Neural cell (in vitro differentiated cells): ENCODE measurements around the gene PYHIN1. TPM values are rescaled to one million over a fixed set of nuclear protein-coding genes. Genes with fewer than 3 reads are reported as not detected.

Source experiments
- H2AFZ ChIP-seq: fragments of 200-600, 300-800 bp; sonication (generic), shearing (Covaris generic); 2 replicates; pipeline ENCODE4 v1.6.0; 2014; ENCODE audit warnings: low read depth, mild to moderate bottlenecking, antibody characterized with exemption, low read length, moderate library complexity
- H3F3A ChIP-seq: fragments of 200-600 bp; shearing (Covaris generic); 2 replicates; pipeline ENCODE4 v1.6.1; 2016; ENCODE audit warnings: mild to moderate bottlenecking, moderate library complexity, mixed read lengths, antibody characterized with exemption, low read length; ENCODE audit not compliant: insufficient read depth, poor library complexity, severe bottlenecking
- H3K27ac ChIP-seq: fragments of 200-600, 300-800 bp; sonication (generic), shearing (Covaris generic); 2 replicates; pipeline ENCODE4 v1.5.1; 2014; ENCODE audit warnings: mild to moderate bottlenecking, low read length, moderate library complexity
- H3K27me3 ChIP-seq: fragments of 300-800, 200-600 bp; sonication (generic), shearing (Covaris generic); 2 replicates; pipeline ENCODE4 v1.6.0; 2014; ENCODE audit warnings: mild to moderate bottlenecking, low read depth, low read length, moderate library complexity; ENCODE audit not compliant: insufficient read depth
- H3K36me3 ChIP-seq: fragments of 300-800, 200-600 bp; sonication (generic), shearing (Covaris generic); 2 replicates; pipeline ENCODE4 v1.5.1; 2014; ENCODE audit warnings: mild to moderate bottlenecking, antibody characterized with exemption, low read length, moderate library complexity; ENCODE audit not compliant: insufficient read depth
- H3K4me2 ChIP-seq: fragments of 300-800, 200-600 bp; sonication (generic), shearing (Covaris generic); 2 replicates; pipeline ENCODE4 v1.6.0; 2014; ENCODE audit warnings: mild to moderate bottlenecking, low read length
- H3K4me3 ChIP-seq: fragments of 300-800, 200-600 bp; sonication (generic), shearing (Covaris generic); 2 replicates; pipeline ENCODE4 v1.5.1; 2014; ENCODE audit warnings: mild to moderate bottlenecking, low read length, moderate library complexity
- H3K79me2 ChIP-seq: fragments of 200-600 bp; shearing (Covaris generic); replicated peaks from 2 replicates; pipeline ENCODE4 v1.6.0; 2014; ENCODE audit warnings: mild to moderate bottlenecking, low read length, moderate library complexity; ENCODE audit not compliant: insufficient read depth
- H3K9ac ChIP-seq: fragments of 300-800, 200-600 bp; sonication (generic), shearing (Covaris generic); 2 replicates; pipeline ENCODE4 v1.6.1; 2016; ENCODE audit warnings: mild to moderate bottlenecking, low read length, mixed read lengths
- H3K9me2 ChIP-seq: fragments of 200-600 bp; shearing (Covaris generic); 2 replicates; pipeline ENCODE4 v1.6.1; 2016; ENCODE audit warnings: mild to moderate bottlenecking, low read length, mixed read lengths; ENCODE audit not compliant: insufficient read depth
- H3K9me3 ChIP-seq: fragments of 200-600, 300-800 bp; sonication (generic), shearing (Covaris generic); 2 replicates; pipeline ENCODE4 v1.6.1; 2016; ENCODE audit warnings: mild to moderate bottlenecking, mixed run types, low read length, moderate library complexity, mixed read lengths
- H4K20me1 ChIP-seq: fragments of 200-600 bp; shearing (Covaris generic); 2 replicates; pipeline ENCODE4 v1.6.1; 2016; ENCODE audit warnings: mild to moderate bottlenecking, mixed run types; ENCODE audit not compliant: insufficient read depth
- EP300 ChIP-seq: fragments of 450-650 bp; conservative IDR thresholded peaks from 2 replicates; pipeline ENCODE4 v1.6.1; 2014; ENCODE audit warnings: antibody characterized with exemption, mild to moderate bottlenecking, moderate library complexity; ENCODE audit not compliant: poor library complexity, severe bottlenecking
- EZH2 ChIP-seq: fragments of 200-600, 300-800 bp; shearing (Covaris generic), sonication (generic); IDR thresholded peaks from 2 replicates; pipeline ENCODE4 v1.6.1; 2014; ENCODE audit warnings: antibody characterized with exemption, low read length, borderline replicate concordance, mild to moderate bottlenecking; ENCODE audit not compliant: insufficient read depth, poor library complexity, severe bottlenecking
- MXI1 ChIP-seq: fragments of 450-650 bp; conservative IDR thresholded peaks from 2 replicates; pipeline ENCODE4 v1.6.1; 2014; ENCODE audit warnings: antibody characterized with exemption, mild to moderate bottlenecking; ENCODE audit not compliant: poor library complexity, severe bottlenecking
- POLR2AphosphoS5 ChIP-seq: IDR thresholded peaks from 2 replicates; pipeline ENCODE4 v1.6.1; 2012
- RAD21 ChIP-seq: fragments of 450-650 bp; conservative IDR thresholded peaks from 2 replicates; pipeline ENCODE4 v1.6.1; 2014; ENCODE audit warnings: antibody characterized with exemption, mild to moderate bottlenecking, moderate library complexity
- SMC3 ChIP-seq: fragments of 450-650 bp; conservative IDR thresholded peaks from 2 replicates; pipeline ENCODE4 v1.6.1; 2014; ENCODE audit warnings: antibody characterized with exemption, mild to moderate bottlenecking, moderate library complexity; ENCODE audit not compliant: poor library complexity
- TAF1 ChIP-seq: IDR thresholded peaks from 2 replicates; pipeline ENCODE4 v1.6.1; 2012; ENCODE audit warnings: low read depth
- polyA plus RNA-seq: library from polyadenylated mRNA; depleted of rRNA; stranded (reverse); fragments of >200 nt; gene quantifications from 2 replicates; pipeline ENCODE4 v1.2.3, GENCODE V29; 2014
- TF ChIP-seq, protein P1 (sequence below): fragments of 450-650 bp; IDR thresholded peaks from 2 replicates; pipeline ENCODE4 v1.5.1; 2014; ENCODE audit warnings: antibody characterized with exemption, mild to moderate bottlenecking, moderate library complexity; ENCODE audit not compliant: poor library complexity, severe bottlenecking
- TF ChIP-seq, protein P2 (sequence below): IDR thresholded peaks from 2 replicates; pipeline ENCODE4 v1.6.1; 2012; ENCODE audit warnings: borderline replicate concordance

Gene PYHIN1
- polyA plus RNA-seq, 1 donor from 2014 or later = not detected

DNA sequence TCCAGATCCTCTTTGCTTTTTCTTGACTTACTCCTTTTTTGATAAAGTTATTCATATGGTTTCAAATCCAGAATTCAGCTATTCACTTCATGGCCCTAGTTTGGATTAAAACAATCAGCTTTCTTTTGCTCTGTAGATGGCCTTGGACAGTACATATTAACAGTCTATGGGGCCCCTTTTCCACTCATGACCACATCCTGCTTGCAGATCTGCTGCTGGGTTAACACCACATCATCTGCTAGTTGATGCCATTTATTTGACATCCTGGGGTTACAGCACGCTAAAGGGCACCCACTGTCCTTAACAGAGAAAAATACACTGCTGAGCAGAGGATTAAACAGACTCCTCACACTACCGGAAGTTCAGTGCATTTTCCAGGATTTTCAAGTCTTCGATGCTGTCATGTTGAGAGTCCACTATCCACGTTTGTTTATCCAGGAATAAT is 77.4 kb downstream of the PYHIN1 start:
- H3K4me3 ChIP-seq = no peak overlapping the region
- H3K79me2 ChIP-seq = no peaks in the 10 kb centered on the region
- H3F3A ChIP-seq = no peaks in the 10 kb centered on the region
- no peaks in the 10 kb centered on the region for H3K36me3 ChIP-seq
- H4K20me1 ChIP-seq = no peaks in the 10 kb centered on the region
- no peak overlapping the region for H3K9ac ChIP-seq
- no peak overlapping the region for H3K4me2 ChIP-seq
- H3K27ac ChIP-seq = no peak overlapping the region
- H2AFZ ChIP-seq = no peak overlapping the region
- H3K9me2 ChIP-seq = no peaks in the 10 kb centered on the region
- H3K27me3 ChIP-seq = no peaks in the 10 kb centered on the region
- TF ChIP-seq, protein P1, sequence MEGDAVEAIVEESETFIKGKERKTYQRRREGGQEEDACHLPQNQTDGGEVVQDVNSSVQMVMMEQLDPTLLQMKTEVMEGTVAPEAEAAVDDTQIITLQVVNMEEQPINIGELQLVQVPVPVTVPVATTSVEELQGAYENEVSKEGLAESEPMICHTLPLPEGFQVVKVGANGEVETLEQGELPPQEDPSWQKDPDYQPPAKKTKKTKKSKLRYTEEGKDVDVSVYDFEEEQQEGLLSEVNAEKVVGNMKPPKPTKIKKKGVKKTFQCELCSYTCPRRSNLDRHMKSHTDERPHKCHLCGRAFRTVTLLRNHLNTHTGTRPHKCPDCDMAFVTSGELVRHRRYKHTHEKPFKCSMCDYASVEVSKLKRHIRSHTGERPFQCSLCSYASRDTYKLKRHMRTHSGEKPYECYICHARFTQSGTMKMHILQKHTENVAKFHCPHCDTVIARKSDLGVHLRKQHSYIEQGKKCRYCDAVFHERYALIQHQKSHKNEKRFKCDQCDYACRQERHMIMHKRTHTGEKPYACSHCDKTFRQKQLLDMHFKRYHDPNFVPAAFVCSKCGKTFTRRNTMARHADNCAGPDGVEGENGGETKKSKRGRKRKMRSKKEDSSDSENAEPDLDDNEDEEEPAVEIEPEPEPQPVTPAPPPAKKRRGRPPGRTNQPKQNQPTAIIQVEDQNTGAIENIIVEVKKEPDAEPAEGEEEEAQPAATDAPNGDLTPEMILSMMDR = no peak
- TF ChIP-seq EZH2 (no peak), EP300 (no peak), MXI1 (no peak), TAF1 (no peak), SMC3 (no peak), POLR2AphosphoS5 (no peak), RAD21 (no peak)
- TF ChIP-seq, protein P2, sequence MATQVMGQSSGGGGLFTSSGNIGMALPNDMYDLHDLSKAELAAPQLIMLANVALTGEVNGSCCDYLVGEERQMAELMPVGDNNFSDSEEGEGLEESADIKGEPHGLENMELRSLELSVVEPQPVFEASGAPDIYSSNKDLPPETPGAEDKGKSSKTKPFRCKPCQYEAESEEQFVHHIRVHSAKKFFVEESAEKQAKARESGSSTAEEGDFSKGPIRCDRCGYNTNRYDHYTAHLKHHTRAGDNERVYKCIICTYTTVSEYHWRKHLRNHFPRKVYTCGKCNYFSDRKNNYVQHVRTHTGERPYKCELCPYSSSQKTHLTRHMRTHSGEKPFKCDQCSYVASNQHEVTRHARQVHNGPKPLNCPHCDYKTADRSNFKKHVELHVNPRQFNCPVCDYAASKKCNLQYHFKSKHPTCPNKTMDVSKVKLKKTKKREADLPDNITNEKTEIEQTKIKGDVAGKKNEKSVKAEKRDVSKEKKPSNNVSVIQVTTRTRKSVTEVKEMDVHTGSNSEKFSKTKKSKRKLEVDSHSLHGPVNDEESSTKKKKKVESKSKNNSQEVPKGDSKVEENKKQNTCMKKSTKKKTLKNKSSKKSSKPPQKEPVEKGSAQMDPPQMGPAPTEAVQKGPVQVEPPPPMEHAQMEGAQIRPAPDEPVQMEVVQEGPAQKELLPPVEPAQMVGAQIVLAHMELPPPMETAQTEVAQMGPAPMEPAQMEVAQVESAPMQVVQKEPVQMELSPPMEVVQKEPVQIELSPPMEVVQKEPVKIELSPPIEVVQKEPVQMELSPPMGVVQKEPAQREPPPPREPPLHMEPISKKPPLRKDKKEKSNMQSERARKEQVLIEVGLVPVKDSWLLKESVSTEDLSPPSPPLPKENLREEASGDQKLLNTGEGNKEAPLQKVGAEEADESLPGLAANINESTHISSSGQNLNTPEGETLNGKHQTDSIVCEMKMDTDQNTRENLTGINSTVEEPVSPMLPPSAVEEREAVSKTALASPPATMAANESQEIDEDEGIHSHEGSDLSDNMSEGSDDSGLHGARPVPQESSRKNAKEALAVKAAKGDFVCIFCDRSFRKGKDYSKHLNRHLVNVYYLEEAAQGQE = no peak
- no peaks in the 10 kb centered on the region for H3K9me3 ChIP-seq

DNA sequence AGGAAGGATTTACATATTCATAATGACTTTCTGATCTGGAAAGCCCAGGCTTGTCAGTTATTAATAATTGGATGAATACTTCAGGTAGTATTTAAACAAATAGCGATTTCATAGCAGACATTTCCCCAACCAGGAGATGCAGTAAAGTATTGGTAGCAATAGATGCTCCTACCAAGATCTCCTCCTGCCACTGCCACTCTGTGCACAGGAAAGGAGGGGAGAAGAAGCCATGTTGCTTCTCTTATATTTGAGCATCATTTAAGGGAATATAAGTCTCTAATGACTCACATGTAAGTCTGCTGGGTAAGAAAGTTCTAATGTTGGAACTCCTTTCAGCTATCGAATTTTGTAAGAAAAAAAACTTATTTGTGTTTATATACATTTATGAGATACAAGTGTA is 77.9 kb downstream of the PYHIN1 start:
- Histone ChIP-seq H3K27ac (no peak overlapping the region), H3K9me3 (no peaks in the 10 kb centered on the region), H3K36me3 (no peaks in the 10 kb centered on the region), H2AFZ (no peak overlapping the region), H3K9ac (no peak overlapping the region), H3K9me2 (no peaks in the 10 kb centered on the region), H3K79me2 (no peaks in the 10 kb centered on the region), H3K27me3 (no peaks in the 10 kb centered on the region), H4K20me1 (no peaks in the 10 kb centered on the region), H3K4me2 (no peak overlapping the region), H3F3A (no peaks in the 10 kb centered on the region), H3K4me3 (no peak overlapping the region)
- TF ChIP-seq RAD21 = no peak
- TF ChIP-seq EZH2 = no peak
- no peak for TF ChIP-seq POLR2AphosphoS5
- no peak for TF ChIP-seq EP300
- no peak for TF ChIP-seq SMC3
- TF ChIP-seq, protein P2 = no peak
- no peak for TF ChIP-seq MXI1
